Endothelial cell of hepatic sinusoid (primary cell): Measurements from ENCODE around the gene CDNF.
"Not testable (repeated sequence)": the region's sequence is repeated elsewhere in the genome, so short reads cannot be mapped to it uniquely, and the experiment has no call there.

ENCODE experiments used
- in situ Hi-C: cut with HindIII; loops from 2 replicates; pipeline ENCODE4 v1.10.0; 2017; ENCODE audit warnings: low sequenced_read_pairs

The CDNF gene

DNA sequence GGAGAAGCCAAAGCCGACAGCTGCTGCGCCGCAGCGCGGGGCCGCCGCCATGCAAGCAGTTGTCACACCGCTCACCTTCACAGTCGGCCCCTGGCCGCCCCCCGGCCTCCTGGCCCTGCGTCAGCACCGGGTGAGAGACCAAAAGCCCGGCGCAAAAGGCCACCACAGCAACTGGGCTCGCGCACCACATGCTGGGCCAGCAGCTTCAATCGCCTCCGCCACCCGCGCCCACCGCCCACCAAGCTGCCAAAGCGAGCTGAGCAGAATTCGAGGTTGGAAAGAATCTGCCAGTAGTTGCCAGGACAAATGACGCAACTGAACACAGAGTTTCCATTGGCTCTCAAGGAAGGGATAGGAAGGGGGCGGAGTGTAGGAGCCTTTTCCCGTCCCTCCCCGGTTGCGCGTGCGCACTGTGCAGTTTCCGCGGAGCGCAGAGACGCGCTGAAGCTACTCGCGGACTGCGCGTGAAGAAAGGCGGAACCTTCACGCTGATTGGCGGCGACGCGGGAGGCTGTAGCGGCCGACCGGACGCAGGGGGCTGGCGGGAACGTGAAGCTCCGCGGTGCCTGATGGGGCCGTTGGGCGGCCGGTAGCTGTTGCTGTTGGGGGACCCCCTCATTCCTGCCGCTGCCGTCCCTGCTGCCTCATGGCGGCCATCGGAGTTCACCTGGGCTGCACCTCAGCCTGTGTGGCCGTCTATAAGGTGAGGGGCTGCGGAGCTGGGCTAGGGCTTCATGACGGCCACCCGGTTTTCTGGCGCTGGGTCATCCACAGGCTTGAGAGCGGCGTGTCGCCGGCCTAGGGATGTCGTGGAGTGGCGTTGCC is at the start of gene CDNF, which contains the start of the genes HSPA14 and MSANTD7:
Gene CDNF, minus strand, starts transcription at position 281 of the 825 bp plus-strand sequence. Its CDS starts 91 bp downstream, at position 190.
Gene HSPA14, plus strand, starts transcription at position 550 of the 825 bp plus-strand sequence. Its CDS starts 97 bp downstream, at position 647.
Gene MSANTD7, plus strand, starts transcription at position 550 of the 825 bp plus-strand sequence. CDS start 3,979 bp downstream, outside the sequence.
- in situ Hi-C loops: loop anchor here (5.0 to 25.0 kb wide), 2 partner anchors 44 to 301 kb away; no protein-coding TSS in a partner anchor

- in situ Hi-C loops: loop anchor here (5.0 kb wide), 1 partner anchor 47 kb away; the partner anchor contains the start of genes CDNF, HSPA14 and MSANTD7
Measured at GRCh38 chr10:14884082-14884481, 46.2 kb upstream of the CDNF start.

GRCh38 chr10:14880229-14880628 is 42.4 kb upstream of the CDNF start:
- in situ Hi-C loops: loop anchor here (5.0 kb wide), 1 partner anchor 43 kb away; the partner anchor contains the start of genes CDNF, HSPA14 and MSANTD7

- in situ Hi-C loops: loop anchor here (5.0 to 10.0 kb wide), 2 partner anchors 43 to 85 kb away; partner anchors contain the start of genes CDNF, HSPA14 and MSANTD7
Measured at GRCh38 chr10:14879928-14880193, 42.0 kb upstream of the CDNF start.

GRCh38 chr10:14879124-14879927 is 41.5 kb upstream of the CDNF start:
- in situ Hi-C loops: loop anchor here (10.0 kb wide), 1 partner anchor 85 kb away; no protein-coding TSS in a partner anchor

- in situ Hi-C loops: loop anchor here (10.0 kb wide), 1 partner anchor 86 kb away; no protein-coding TSS in a partner anchor
Measured at GRCh38 chr10:14878266-14879123, 40.7 kb upstream of the CDNF start, which contains the start of gene SUV39H2. Gene SUV39H2 (plus strand): TSS chr10:14878866. CDS start chr10:14878889, 23 bp downstream.

GRCh38 chr10:14876764-14877163 is 38.9 kb upstream of the CDNF start:
- in situ Hi-C loops: loop anchor here (10.0 kb wide), 1 partner anchor 88 kb away; no protein-coding TSS in a partner anchor

GRCh38 chr10:14875941-14876340 is 38.1 kb upstream of the CDNF start:
- in situ Hi-C loops: loop anchor here (10.0 kb wide), 1 partner anchor 89 kb away; no protein-coding TSS in a partner anchor

DNA sequence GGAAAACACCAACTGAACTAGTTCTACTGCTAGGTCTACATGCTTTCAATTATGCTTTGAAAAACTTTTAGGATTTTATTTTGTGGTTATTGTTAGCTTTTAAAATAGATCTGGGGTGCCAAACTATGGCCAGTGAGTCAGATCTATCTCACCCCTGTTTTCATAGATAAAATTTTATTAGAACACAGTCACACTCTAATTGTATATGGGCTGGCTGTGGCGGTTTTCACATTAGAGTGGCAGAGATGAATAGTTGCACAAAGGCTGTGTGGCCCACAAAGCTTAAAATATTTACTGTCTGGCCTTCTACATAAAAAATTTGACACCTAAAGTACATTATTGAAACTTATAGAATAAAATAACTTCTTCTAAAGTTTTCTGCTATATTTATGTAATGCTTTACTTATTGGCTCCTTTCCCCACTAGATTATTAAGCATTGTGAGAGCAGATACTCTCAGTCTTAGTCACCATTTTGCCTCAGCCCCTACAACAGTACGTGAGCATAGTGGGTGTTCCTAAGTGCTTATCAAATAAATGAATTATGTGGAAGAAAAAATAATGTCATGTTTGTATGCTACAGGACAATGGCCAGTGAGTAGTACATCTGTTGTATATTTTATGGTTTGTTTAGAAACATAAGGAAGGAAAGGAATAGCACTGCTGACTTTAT is 35.4 kb upstream of the CDNF start:
- in situ Hi-C loops: loop anchor here (10.0 kb wide), 1 partner anchor 92 kb away; no protein-coding TSS in a partner anchor

DNA sequence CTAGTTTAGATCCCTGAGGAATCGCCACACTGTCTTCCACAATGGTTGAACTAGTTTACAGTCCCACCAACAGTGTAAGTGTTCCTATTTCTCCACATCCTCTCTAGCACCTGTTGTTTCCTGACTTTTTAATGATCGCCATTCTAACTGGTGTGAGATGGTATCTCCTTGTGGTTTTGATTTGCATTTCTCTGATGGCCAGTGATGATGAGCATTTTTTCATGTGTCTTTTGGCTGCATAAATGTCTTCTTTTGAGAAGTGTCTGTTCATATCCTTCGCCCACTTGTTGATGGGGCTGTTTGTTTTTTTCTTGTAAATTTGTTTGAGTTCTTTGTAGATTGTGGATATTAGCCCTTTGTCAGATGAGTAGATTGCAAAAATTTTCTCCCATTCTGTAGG is 27.0 kb upstream of the CDNF start:
- in situ Hi-C loops: not testable (repeated sequence)

DNA sequence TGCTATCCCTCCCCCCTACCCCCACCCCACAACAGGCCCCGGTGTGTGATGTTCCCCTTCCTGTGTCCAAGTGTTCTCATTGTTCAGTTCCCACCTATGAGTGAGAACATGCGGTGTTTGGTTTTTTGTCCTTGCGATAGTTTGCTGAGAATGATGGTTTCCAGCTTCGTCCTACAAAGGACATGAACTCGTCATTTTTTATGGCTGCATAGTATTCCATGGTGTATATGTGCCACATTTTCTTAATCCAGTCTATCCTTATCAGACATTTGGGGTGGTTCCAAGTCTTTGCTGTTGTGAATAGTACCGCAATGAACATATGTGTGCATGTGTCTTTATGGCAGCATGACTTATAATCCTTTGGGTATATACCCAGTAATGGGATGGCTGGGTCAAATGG is 26.6 kb upstream of the CDNF start:
- in situ Hi-C loops: not testable (repeated sequence)

GRCh38 chr10:14860791-14861190 is 23.0 kb upstream of the CDNF start:
- in situ Hi-C loops: no loop called here

DNA sequence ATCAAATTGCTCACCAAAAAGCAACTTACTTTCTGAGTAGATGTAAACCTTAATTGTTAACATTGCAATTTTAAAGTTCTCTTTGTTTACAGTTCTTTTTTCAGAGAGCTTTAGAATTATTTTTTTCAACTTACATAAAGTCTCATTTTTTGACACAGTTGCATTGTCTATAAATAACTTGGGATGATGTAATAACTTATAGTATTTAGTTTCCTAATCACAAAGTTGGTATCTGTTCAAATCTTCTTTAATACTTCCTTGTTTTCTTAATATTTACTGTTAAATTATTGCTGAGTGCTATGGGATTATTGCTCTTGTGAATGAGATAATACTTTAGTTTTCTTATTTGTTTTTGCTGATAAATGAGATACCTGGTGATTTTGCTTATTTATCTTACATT is 21.9 kb upstream of the CDNF start:
- in situ Hi-C loops: no loop called here

GRCh38 chr10:14859043-14859442 is 21.2 kb upstream of the CDNF start:
- in situ Hi-C loops: no loop called here

- in situ Hi-C loops: no loop called here
Measured at GRCh38 chr10:14858338-14858960, 20.6 kb upstream of the CDNF start.

- in situ Hi-C loops: no loop called here
Measured at GRCh38 chr10:14855453-14855852, 17.6 kb upstream of the CDNF start.

DNA sequence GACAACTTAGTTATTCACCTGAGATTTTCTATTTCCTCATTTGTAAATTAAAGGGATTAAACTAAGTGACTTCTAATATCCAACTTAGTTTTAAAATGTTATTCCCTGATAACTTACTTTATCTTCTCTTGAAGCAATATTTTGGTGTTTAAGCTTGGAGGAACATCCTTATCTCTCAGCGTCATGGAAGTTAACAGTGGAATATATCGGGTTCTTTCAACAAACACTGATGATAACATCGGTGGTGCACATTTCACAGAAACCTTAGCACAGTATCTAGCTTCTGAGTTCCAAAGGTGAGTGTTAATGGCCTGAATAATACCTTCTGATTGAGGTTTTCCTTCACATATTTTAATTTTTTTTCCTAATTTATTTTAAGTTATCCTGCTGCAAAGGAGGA is 14.4 kb upstream of the CDNF start:
- in situ Hi-C loops: no loop called here

GRCh38 chr10:14844948-14845347 is 7.1 kb upstream of the CDNF start:
- in situ Hi-C loops: loop anchor here (5.0 to 25.0 kb wide), 2 partner anchors 58 to 308 kb away; no protein-coding TSS in a partner anchor
